ENCODE data around the gene ADGB.

GRCh38 chr6:146594495-146594894 lies 4.3 kb upstream of the ADGB start:
- TF ChIP-seq POLR2A (IDR thresholded peaks at IDR 0.05; ENCODE audit: low read length): no peak
- no peak for TF ChIP-seq GATA1 (IDR thresholded peaks at IDR 0.05; ENCODE audit: low read depth, low read length)

Data from erythroblast (primary cell).